GM12892 (cell line): ENCODE data around the gene EXOC6B.

Source experiments
- POLR2A ChIP-seq: IDR thresholded peaks from 2 replicates; pipeline ENCODE4 v1.6.1; 2011; ENCODE audit warnings: low read depth, low read length, control low read depth
- POLR2AphosphoS5 ChIP-seq: IDR thresholded peaks from 2 replicates; pipeline ENCODE4 v1.6.1; 2011; ENCODE audit warnings: low read depth, low read length, control low read depth

DNA sequence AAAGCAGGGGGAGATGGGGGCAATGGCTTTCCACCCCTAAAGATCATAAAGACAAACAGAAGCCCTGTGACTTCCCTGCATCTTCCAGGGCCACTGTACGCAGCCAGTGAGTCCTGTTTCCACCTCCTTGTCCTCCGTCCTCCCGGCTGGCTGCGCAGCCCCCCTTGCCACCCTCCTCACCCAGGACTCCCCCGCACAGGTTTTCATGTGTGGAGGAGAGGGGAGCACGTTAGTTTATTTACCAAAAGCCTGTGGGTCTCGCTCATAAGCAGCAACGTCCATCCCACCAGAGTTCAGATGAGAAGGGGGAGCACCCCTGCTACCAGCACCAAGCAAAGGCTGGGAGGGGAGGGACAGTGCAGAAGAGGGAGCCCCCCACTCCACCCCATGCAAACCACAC is 689.9 kb downstream of the EXOC6B start:
- TF ChIP-seq POLR2A (no peak), POLR2AphosphoS5 (no peak)
